GM23338 (cell line): Measurements from ENCODE around the gene RAB40B. TPM values are rescaled to one million over a fixed set of nuclear protein-coding genes. Genes with fewer than 3 reads are reported as not detected.

ENCODE experiments used
- ATAC-seq: fragments of 200-7000 bp; cut with Tn5 transposase; 3 replicates; pipeline ENCODE4 v1.9.1; 2020
- DNase-seq: peaks from one replicate; pipeline ENCODE4 v3.0.0-alpha.2; 2015; ENCODE audit warnings: low spot score
- H2AFZ ChIP-seq: fragments of 200-600 bp; sonication (generic); 2 replicates; pipeline ENCODE4 v1.8.0; 2016; ENCODE audit warnings: antibody characterized with exemption, mild to moderate bottlenecking, moderate library complexity
- H3F3A ChIP-seq: fragments of 200-600 bp; sonication (generic); replicated peaks from 2 replicates; pipeline ENCODE4 v1.8.0; 2017; ENCODE audit warnings: antibody characterized with exemption, mixed run types, low read depth
- H3K27ac ChIP-seq: fragments of 200-600 bp; sonication (generic); 2 replicates; pipeline ENCODE4 v1.6.1; 2016; ENCODE audit warnings: low read depth
- H3K27me3 ChIP-seq: fragments of 200-600 bp; sonication (generic); 2 replicates; pipeline ENCODE4 v1.8.0; 2016; ENCODE audit warnings: mild to moderate bottlenecking, mixed run types, moderate library complexity; ENCODE audit not compliant: insufficient read depth
- H3K36me3 ChIP-seq: fragments of 200-600 bp; sonication (generic); 2 replicates; pipeline ENCODE4 v1.8.0; 2016; ENCODE audit warnings: mild to moderate bottlenecking; ENCODE audit not compliant: insufficient read depth
- H3K4me1 ChIP-seq: fragments of 200-600 bp; sonication (generic); 2 replicates; pipeline ENCODE4 v1.8.0; 2016; ENCODE audit warnings: mild to moderate bottlenecking, moderate library complexity; ENCODE audit not compliant: insufficient read depth
- H3K4me2 ChIP-seq: fragments of 200-600 bp; sonication (generic); 2 replicates; pipeline ENCODE4 v1.7.1; 2017; ENCODE audit warnings: mixed run types
- H3K4me3 ChIP-seq: fragments of 200-600 bp; sonication (generic); 2 replicates; pipeline ENCODE4 v1.6.1; 2016; ENCODE audit warnings: mixed run types
- H3K79me2 ChIP-seq: fragments of 200-600 bp; sonication (generic); replicated peaks from 2 replicates; pipeline ENCODE4 v1.8.0; 2017; ENCODE audit warnings: mild to moderate bottlenecking; ENCODE audit not compliant: insufficient read depth
- H3K9me2 ChIP-seq: fragments of 200-600 bp; sonication (generic); 2 replicates; pipeline ENCODE4 v1.8.0; 2017; ENCODE audit not compliant: insufficient read depth
- H4K20me1 ChIP-seq: fragments of 200-600 bp; sonication (generic); replicated peaks from 2 replicates; pipeline ENCODE4 v1.8.0; 2017; ENCODE audit warnings: mild to moderate bottlenecking; ENCODE audit not compliant: insufficient read depth
- H3K27ac Mint-ChIP-seq: 2 replicates; pipeline ENCODE4 v1.8.0; 2020; ENCODE audit warnings: inconsistent platforms, mild to moderate bottlenecking, moderate library complexity, mixed read lengths
- H3K27me3 Mint-ChIP-seq: 3 replicates; pipeline ENCODE4 v1.8.0; 2022; ENCODE audit warnings: low read depth, mild to moderate bottlenecking, moderate library complexity, mixed read lengths, inconsistent platforms; ENCODE audit not compliant: insufficient read depth, poor library complexity
- H3K36me3 Mint-ChIP-seq: 3 replicates; pipeline ENCODE4 v1.8.0; 2021; ENCODE audit warnings: low read depth, mild to moderate bottlenecking, inconsistent platforms, moderate library complexity, mixed read lengths
- H3K4me1 Mint-ChIP-seq: 3 replicates; pipeline ENCODE4 v1.8.0; 2020; ENCODE audit warnings: mild to moderate bottlenecking, inconsistent platforms, mixed read lengths
- H3K4me3 Mint-ChIP-seq: 3 replicates; pipeline ENCODE4 v1.8.0; 2021; ENCODE audit warnings: moderate library complexity, mild to moderate bottlenecking, inconsistent platforms, mixed read lengths
- H3K9me3 Mint-ChIP-seq: 3 replicates; pipeline ENCODE4 v1.8.0; 2020; ENCODE audit warnings: moderate library complexity, mild to moderate bottlenecking, inconsistent platforms, mixed read lengths
- CREB1 ChIP-seq: fragments of 250-450 bp; sonication (Bioruptor Pico); IDR thresholded peaks from 2 replicates; pipeline ENCODE4 v1.5.0; 2020; ENCODE audit warnings: low read depth, mild to moderate bottlenecking, moderate library complexity
- EZH2 ChIP-seq: fragments of 200-600 bp; sonication (generic); IDR thresholded peaks from one replicate; pipeline ENCODE4 v1.8.0; 2017; ENCODE audit warnings: antibody characterized with exemption, mild to moderate bottlenecking, low read depth; ENCODE audit not compliant: unreplicated experiment
- EZH2phosphoT487 ChIP-seq: fragments of 200-600 bp; sonication (generic); IDR thresholded peaks from one replicate; pipeline ENCODE4 v1.8.1; 2018; ENCODE audit warnings: antibody characterized with exemption; ENCODE audit not compliant: unreplicated experiment
- JUNB ChIP-seq: IDR thresholded peaks from one replicate; pipeline ENCODE4 v1.6.1; 2016; ENCODE audit warnings: antibody characterized with exemption; ENCODE audit not compliant: unreplicated experiment
- NANOG ChIP-seq: IDR thresholded peaks from 2 replicates; pipeline ENCODE4 v1.6.1; 2016; ENCODE audit warnings: antibody characterized with exemption, borderline replicate concordance
- POLR2AphosphoS5 ChIP-seq: IDR thresholded peaks from 2 replicates; pipeline ENCODE4 v1.6.1; 2016; ENCODE audit warnings: antibody characterized with exemption, low read depth
- STAT1 ChIP-seq: IDR thresholded peaks from one replicate; pipeline ENCODE4 v1.6.1; 2016; ENCODE audit warnings: antibody characterized with exemption; ENCODE audit not compliant: unreplicated experiment
- ZNF114 ChIP-seq: fragments of 250-450 bp; sonication (Bioruptor Pico); IDR thresholded peaks from 2 replicates; pipeline ENCODE4 v1.5.0; 2020; ENCODE audit warnings: mild to moderate bottlenecking, moderate library complexity
- ZNF331 ChIP-seq: fragments of 250-450 bp; sonication (Bioruptor Pico); IDR thresholded peaks from 2 replicates; pipeline ENCODE4 v1.5.0; 2020; ENCODE audit warnings: low read depth, mild to moderate bottlenecking, moderate library complexity
- polyA plus RNA-seq: library from polyadenylated mRNA; unstranded; fragments of >200 nt; fragmentation: Nextera tagmentation; extraction: Ambion mirVana; gene quantifications from 2 replicates; pipeline ENCODE4 v1.2.1, GENCODE V29; 2016
- total RNA-seq: library from RNA; depleted of rRNA; stranded (reverse); fragments of >200 nt; shearing (Covaris generic); gene quantifications from 2 replicates; pipeline ENCODE4 v1.2.3, GENCODE V29; 2014
- TF ChIP-seq, protein P1 (sequence below): fragments of 250-450 bp; sonication (Bioruptor Pico); IDR thresholded peaks from 2 replicates; pipeline ENCODE4 v1.5.0; 2020; ENCODE audit warnings: mild to moderate bottlenecking, moderate library complexity
- TF ChIP-seq, protein P2 (sequence below): IDR thresholded peaks from 2 replicates; pipeline ENCODE4 v1.6.1; 2016; ENCODE audit warnings: antibody characterized with exemption
- TF ChIP-seq, protein P3 (sequence below): IDR thresholded peaks from one replicate; pipeline ENCODE4 v1.6.1; 2018; ENCODE audit warnings: antibody characterized with exemption; ENCODE audit not compliant: unreplicated experiment
- TF ChIP-seq, protein P4 (sequence below), 2 experiments: fragments of 200-600 bp in 1 of 2; sonication (generic) in 1 of 2; conservative IDR thresholded peaks; 2 replicates each; pipeline versions ENCODE4 v1.5.1 to v1.6.1; 2016 to 2017; ENCODE audit warnings: antibody characterized with exemption in 2 of 2, low read depth in 2 of 2, mild to moderate bottlenecking in 2 of 2, moderate library complexity in 1 of 2

Gene RAB40B
- total and polyA plus RNA-seq, 2 experiments from 2014 or later, result 4.2 to 5.2 TPM

DNA sequence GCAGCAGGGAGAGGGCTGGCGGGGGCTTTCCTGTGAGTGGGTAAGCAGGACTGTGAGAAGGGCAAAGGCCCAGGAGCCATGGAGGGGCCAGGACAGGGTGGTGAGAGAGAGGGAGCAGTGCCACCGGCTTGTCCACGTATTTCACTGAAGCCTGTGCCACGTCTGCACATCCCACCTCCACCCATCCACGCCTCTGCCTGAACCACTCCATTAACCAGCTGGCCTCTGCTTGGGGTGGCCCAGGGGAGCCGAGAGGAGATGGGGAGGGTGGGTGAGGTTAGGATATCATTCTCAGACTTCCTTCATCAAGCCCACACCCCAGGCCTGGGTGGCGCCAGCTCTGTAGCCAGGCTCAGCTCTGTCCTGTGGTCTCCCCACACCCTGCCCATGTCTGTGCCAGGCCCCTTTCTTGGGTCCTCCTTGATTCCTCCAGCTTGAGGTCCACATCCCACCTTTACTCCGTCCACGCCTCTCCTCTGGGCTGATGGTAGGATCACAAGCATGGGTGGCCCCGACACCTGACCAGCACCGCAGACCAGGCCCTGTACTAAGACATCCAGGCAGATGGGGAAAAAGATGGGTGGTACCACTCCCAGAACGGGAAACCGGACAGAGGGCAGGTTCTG, 33.7 kb upstream of the RAB40B start:
- H3K4me2 ChIP-seq, result no peak overlapping the region
- H2AFZ ChIP-seq, result no peak overlapping the region
- peaks cover 3% of the 10 kb centered on the region; the same call in 1 of the 3 replicates for H3K9me3 Mint-ChIP-seq
- H3K27ac Mint-ChIP-seq, result no peak overlapping the region
- H3K27ac ChIP-seq, result no peak overlapping the region
- H3K4me3 ChIP-seq, result no peak overlapping the region
- no peaks in the 10 kb centered on the region for H3K79me2 ChIP-seq
- H4K20me1 ChIP-seq, result no peaks in the 10 kb centered on the region
- no peaks in the 10 kb centered on the region for H3K36me3 ChIP-seq
- H3K27me3 Mint-ChIP-seq, result peaks cover 16% of the 10 kb centered on the region
- H3K9me2 ChIP-seq, result no peaks in the 10 kb centered on the region
- no peak overlapping the region for H3K4me3 Mint-ChIP-seq
- H3F3A ChIP-seq, result 0 out of 2 replicates have a peak, but pooled peaks cover 4% of the 10 kb centered on the region
- ATAC-seq (no peak), DNase-seq (no peak)
- peaks cover 4% of the 10 kb centered on the region; the same call in 1 of the 2 replicates for H3K27me3 ChIP-seq
- H3K4me1 Mint-ChIP-seq, result 0 out of 3 replicates have a peak, but pooled peaks cover 4% of the 10 kb centered on the region
- TF ChIP-seq STAT1 (no peak), NANOG (no peak), CREB1 (CRISPR knock-in tag) (no peak), JUNB (no peak), POLR2AphosphoS5 (no peak), ZNF331 (CRISPR knock-in tag) (no peak), EZH2phosphoT487 (no peak), EZH2 (no peak), ZNF114 (CRISPR knock-in tag) (no peak)
- TF ChIP-seq, protein P1, sequence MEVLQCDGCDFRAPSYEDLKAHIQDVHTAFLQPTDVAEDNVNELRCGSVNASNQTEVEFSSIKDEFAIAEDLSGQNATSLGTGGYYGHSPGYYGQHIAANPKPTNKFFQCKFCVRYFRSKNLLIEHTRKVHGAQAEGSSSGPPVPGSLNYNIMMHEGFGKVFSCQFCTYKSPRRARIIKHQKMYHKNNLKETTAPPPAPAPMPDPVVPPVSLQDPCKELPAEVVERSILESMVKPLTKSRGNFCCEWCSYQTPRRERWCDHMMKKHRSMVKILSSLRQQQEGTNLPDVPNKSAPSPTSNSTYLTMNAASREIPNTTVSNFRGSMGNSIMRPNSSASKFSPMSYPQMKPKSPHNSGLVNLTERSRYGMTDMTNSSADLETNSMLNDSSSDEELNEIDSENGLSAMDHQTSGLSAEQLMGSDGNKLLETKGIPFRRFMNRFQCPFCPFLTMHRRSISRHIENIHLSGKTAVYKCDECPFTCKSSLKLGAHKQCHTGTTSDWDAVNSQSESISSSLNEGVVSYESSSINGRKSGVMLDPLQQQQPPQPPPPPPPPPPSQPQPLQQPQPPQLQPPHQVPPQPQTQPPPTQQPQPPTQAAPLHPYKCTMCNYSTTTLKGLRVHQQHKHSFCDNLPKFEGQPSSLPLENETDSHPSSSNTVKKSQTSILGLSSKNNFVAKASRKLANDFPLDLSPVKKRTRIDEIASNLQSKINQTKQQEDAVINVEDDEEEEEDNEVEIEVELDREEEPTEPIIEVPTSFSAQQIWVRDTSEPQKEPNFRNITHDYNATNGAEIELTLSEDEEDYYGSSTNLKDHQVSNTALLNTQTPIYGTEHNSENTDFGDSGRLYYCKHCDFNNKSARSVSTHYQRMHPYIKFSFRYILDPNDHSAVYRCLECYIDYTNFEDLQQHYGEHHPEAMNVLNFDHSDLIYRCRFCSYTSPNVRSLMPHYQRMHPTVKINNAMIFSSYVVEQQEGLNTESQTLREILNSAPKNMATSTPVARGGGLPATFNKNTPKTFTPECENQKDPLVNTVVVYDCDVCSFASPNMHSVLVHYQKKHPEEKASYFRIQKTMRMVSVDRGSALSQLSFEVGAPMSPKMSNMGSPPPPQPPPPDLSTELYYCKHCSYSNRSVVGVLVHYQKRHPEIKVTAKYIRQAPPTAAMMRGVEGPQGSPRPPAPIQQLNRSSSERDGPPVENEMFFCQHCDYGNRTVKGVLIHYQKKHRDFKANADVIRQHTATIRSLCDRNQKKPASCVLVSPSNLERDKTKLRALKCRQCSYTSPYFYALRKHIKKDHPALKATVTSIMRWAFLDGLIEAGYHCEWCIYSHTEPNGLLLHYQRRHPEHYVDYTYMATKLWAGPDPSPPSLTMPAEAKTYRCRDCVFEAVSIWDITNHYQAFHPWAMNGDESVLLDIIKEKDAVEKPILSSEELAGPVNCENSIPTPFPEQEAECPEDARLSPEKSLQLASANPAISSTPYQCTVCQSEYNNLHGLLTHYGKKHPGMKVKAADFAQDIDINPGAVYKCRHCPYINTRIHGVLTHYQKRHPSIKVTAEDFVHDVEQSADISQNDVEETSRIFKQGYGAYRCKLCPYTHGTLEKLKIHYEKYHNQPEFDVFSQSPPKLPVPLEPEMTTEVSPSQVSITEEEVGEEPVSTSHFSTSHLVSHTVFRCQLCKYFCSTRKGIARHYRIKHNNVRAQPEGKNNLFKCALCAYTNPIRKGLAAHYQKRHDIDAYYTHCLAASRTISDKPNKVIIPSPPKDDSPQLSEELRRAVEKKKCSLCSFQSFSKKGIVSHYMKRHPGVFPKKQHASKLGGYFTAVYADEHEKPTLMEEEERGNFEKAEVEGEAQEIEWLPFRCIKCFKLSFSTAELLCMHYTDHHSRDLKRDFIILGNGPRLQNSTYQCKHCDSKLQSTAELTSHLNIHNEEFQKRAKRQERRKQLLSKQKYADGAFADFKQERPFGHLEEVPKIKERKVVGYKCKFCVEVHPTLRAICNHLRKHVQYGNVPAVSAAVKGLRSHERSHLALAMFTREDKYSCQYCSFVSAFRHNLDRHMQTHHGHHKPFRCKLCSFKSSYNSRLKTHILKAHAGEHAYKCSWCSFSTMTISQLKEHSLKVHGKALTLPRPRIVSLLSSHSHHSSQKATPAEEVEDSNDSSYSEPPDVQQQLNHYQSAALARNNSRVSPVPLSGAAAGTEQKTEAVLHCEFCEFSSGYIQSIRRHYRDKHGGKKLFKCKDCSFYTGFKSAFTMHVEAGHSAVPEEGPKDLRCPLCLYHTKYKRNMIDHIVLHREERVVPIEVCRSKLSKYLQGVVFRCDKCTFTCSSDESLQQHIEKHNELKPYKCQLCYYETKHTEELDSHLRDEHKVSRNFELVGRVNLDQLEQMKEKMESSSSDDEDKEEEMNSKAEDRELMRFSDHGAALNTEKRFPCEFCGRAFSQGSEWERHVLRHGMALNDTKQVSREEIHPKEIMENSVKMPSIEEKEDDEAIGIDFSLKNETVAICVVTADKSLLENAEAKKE (CRISPR knock-in tag), result no peak
- TF ChIP-seq, protein P2, sequence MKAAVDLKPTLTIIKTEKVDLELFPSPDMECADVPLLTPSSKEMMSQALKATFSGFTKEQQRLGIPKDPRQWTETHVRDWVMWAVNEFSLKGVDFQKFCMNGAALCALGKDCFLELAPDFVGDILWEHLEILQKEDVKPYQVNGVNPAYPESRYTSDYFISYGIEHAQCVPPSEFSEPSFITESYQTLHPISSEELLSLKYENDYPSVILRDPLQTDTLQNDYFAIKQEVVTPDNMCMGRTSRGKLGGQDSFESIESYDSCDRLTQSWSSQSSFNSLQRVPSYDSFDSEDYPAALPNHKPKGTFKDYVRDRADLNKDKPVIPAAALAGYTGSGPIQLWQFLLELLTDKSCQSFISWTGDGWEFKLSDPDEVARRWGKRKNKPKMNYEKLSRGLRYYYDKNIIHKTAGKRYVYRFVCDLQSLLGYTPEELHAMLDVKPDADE, result no peak
- TF ChIP-seq, protein P3, sequence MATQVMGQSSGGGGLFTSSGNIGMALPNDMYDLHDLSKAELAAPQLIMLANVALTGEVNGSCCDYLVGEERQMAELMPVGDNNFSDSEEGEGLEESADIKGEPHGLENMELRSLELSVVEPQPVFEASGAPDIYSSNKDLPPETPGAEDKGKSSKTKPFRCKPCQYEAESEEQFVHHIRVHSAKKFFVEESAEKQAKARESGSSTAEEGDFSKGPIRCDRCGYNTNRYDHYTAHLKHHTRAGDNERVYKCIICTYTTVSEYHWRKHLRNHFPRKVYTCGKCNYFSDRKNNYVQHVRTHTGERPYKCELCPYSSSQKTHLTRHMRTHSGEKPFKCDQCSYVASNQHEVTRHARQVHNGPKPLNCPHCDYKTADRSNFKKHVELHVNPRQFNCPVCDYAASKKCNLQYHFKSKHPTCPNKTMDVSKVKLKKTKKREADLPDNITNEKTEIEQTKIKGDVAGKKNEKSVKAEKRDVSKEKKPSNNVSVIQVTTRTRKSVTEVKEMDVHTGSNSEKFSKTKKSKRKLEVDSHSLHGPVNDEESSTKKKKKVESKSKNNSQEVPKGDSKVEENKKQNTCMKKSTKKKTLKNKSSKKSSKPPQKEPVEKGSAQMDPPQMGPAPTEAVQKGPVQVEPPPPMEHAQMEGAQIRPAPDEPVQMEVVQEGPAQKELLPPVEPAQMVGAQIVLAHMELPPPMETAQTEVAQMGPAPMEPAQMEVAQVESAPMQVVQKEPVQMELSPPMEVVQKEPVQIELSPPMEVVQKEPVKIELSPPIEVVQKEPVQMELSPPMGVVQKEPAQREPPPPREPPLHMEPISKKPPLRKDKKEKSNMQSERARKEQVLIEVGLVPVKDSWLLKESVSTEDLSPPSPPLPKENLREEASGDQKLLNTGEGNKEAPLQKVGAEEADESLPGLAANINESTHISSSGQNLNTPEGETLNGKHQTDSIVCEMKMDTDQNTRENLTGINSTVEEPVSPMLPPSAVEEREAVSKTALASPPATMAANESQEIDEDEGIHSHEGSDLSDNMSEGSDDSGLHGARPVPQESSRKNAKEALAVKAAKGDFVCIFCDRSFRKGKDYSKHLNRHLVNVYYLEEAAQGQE, result no peak
- TF ChIP-seq, protein P4, sequence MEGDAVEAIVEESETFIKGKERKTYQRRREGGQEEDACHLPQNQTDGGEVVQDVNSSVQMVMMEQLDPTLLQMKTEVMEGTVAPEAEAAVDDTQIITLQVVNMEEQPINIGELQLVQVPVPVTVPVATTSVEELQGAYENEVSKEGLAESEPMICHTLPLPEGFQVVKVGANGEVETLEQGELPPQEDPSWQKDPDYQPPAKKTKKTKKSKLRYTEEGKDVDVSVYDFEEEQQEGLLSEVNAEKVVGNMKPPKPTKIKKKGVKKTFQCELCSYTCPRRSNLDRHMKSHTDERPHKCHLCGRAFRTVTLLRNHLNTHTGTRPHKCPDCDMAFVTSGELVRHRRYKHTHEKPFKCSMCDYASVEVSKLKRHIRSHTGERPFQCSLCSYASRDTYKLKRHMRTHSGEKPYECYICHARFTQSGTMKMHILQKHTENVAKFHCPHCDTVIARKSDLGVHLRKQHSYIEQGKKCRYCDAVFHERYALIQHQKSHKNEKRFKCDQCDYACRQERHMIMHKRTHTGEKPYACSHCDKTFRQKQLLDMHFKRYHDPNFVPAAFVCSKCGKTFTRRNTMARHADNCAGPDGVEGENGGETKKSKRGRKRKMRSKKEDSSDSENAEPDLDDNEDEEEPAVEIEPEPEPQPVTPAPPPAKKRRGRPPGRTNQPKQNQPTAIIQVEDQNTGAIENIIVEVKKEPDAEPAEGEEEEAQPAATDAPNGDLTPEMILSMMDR (conservative IDR thresholded peaks at IDR 0.05; ENCODE audit: low read depth in 2 of 2), result no peak
- H3K4me1 ChIP-seq, result no peaks in the 10 kb centered on the region
- H3K36me3 Mint-ChIP-seq, result peaks cover 7% of the 10 kb centered on the region
